B cell (primary cell): ENCODE measurements around the gene PWWP2B. TPM values are rescaled to one million over a fixed set of nuclear protein-coding genes. Genes with fewer than 3 reads are reported as not detected.

Experiments
- ATAC-seq: fragments of 200-7000 bp; cut with Tn5 transposase; one replicate; pipeline ENCODE4 v1.10.0; 2021; ENCODE audit warnings: low read depth, mild to moderate bottlenecking, moderate number of reproducible peaks, moderate library complexity
- CTCF ChIA-PET: fragments of 350-600 bp; sonication (Branson Sonifier 250); formaldehyde crosslinking; loops from one replicate; lab custom pipeline; 2021; ENCODE audit warnings: antibody characterized with exemption, inconsistent platforms; lab: Charles Lee
- POLR2A ChIA-PET: fragments of 350-600 bp; sonication (Branson Sonifier 250); formaldehyde crosslinking; loops from one replicate; lab custom pipeline; 2021; ENCODE audit warnings: antibody characterized with exemption; lab: Charles Lee
- DNase-seq: peaks from one replicate; pipeline ENCODE4 v3.0.0; 2013
- H2AFZ ChIP-seq: 2 replicates; pipeline ENCODE4 v1.6.1; 2012; ENCODE audit warnings: mild to moderate bottlenecking, low read depth, low read length; ENCODE audit not compliant: insufficient read depth, poor library complexity, severe bottlenecking
- H3K27ac ChIP-seq, 2 donors: 1 replicate in 1 of 2; 2 replicates in 1 of 2; pipeline ENCODE4 v1.5.1; 2012 to 2013; ENCODE audit warnings: low read length in 2 of 2, mild to moderate bottlenecking in 2 of 2, moderate library complexity in 1 of 2
- H3K27me3 ChIP-seq, 4 experiments: fragments of 200-600 bp in 1 of 4; sonication (generic) in 1 of 4; replicated peaks in 1 of 4; 1 replicate in 2 of 4; 2 replicates in 2 of 4; pipeline versions ENCODE4 v1.6.1 to v1.7.0; 2013 to 2016; ENCODE audit warnings: low read length in 3 of 4, mild to moderate bottlenecking in 2 of 4, mixed read lengths in 1 of 4, moderate library complexity in 1 of 4; ENCODE audit not compliant: insufficient read depth in 4 of 4, control insufficient read depth in 3 of 4; ENCODE audit errors: control extremely low read depth in 1 of 4
- H3K36me3 ChIP-seq, 2 experiments: replicated peaks in 1 of 2; 1 replicate in 1 of 2; 2 replicates in 1 of 2; pipeline versions ENCODE4 v1.6.1 to v1.7.1; 2013; ENCODE audit warnings: low read length in 1 of 2; ENCODE audit not compliant: insufficient read depth in 2 of 2, control insufficient read depth in 1 of 2; ENCODE audit errors: control extremely low read depth in 1 of 2, extremely low read depth in 1 of 2
- H3K4me1 ChIP-seq, 2 donors: fragments of 200-600 bp in 1 of 2; sonication (generic) in 1 of 2; 1 replicate in 1 of 2; 2 replicates in 1 of 2; pipeline versions ENCODE4 v1.5.1 to v1.6.1; 2013 to 2017; ENCODE audit warnings: low read length in 2 of 2; ENCODE audit not compliant: control insufficient read depth in 2 of 2, insufficient read depth in 2 of 2
- H3K4me2 ChIP-seq: replicated peaks from 2 replicates; pipeline ENCODE3; 2012; ENCODE audit warnings: mild to moderate bottlenecking, low read depth, low read length; ENCODE audit not compliant: poor library complexity, severe bottlenecking
- H3K4me3 ChIP-seq, 5 experiments: fragments of 200-600 bp in 1 of 5; sonication (generic) in 1 of 5; 1 replicate in 3 of 5; 2 replicates in 2 of 5; pipeline versions ENCODE4 v1.5.1 to v1.7.0; 2011 to 2016; ENCODE audit warnings: low read length in 4 of 5, mild to moderate bottlenecking in 4 of 5, low read depth in 2 of 5, control low read depth in 1 of 5, moderate library complexity in 1 of 5; ENCODE audit not compliant: insufficient read depth in 1 of 5; ENCODE audit errors: control extremely low read depth in 1 of 5, extremely low read depth in 1 of 5
- H3K79me2 ChIP-seq: fragments of 200-600 bp; sonication (generic); one replicate; pipeline ENCODE4 v1.6.0; 2016; ENCODE audit warnings: low read length; ENCODE audit not compliant: control insufficient read depth, insufficient read depth
- H3K9ac ChIP-seq: fragments of 200-600 bp; sonication (generic); 2 replicates; pipeline ENCODE4 v1.6.1; 2017; ENCODE audit warnings: mild to moderate bottlenecking, low read length, moderate library complexity
- H3K9me3 ChIP-seq, 3 donors: one replicate each; pipeline versions ENCODE4 v1.6.1 to v1.7.1; 2013; ENCODE audit warnings: low read length in 2 of 3; ENCODE audit not compliant: control insufficient read depth in 2 of 3, insufficient read depth in 1 of 3; ENCODE audit errors: control extremely low read depth in 1 of 3
- H4K20me1 ChIP-seq: 2 replicates; pipeline ENCODE4 v1.6.0; 2012; ENCODE audit warnings: mild to moderate bottlenecking, low read length; ENCODE audit not compliant: insufficient read depth, control insufficient read depth, poor library complexity, severe bottlenecking
- H3K27ac Mint-ChIP-seq: one replicate; pipeline ENCODE4 v1.8.0; 2021; ENCODE audit warnings: mixed read lengths
- H3K27me3 Mint-ChIP-seq: one replicate; pipeline ENCODE4 v1.8.0; 2021; ENCODE audit warnings: mixed read lengths
- H3K4me1 Mint-ChIP-seq: one replicate; pipeline ENCODE4 v1.8.0; 2021; ENCODE audit warnings: mixed read lengths
- H3K4me3 Mint-ChIP-seq: one replicate; pipeline ENCODE4 v1.8.0; 2021; ENCODE audit warnings: mixed read lengths
- H3K9me3 Mint-ChIP-seq: one replicate; pipeline ENCODE4 v1.8.0; 2022; ENCODE audit warnings: mixed read lengths; ENCODE audit not compliant: insufficient read depth
- EZH2 ChIP-seq: IDR thresholded peaks from 2 replicates; pipeline ENCODE4 v1.6.1; 2012; ENCODE audit warnings: borderline replicate concordance, low read depth, mild to moderate bottlenecking, moderate library complexity, low read length; ENCODE audit not compliant: insufficient read depth, poor library complexity, severe bottlenecking
- WGBS: methylation state at CpG from one replicate; pipeline ENCODE4 v1.1.5; 2013; ENCODE audit warnings: missing lambda C conversion rate; ENCODE audit not compliant: insufficient coverage; 5-methylcytosine and 5-hydroxymethylcytosine counted together
- intact Hi-C: fragments of 100-400 bp; cut with micrococcal nuclease; formaldehyde crosslinking; loops from one replicate; pipeline ENCODE4 v1.10.0; 2022
- polyA plus RNA-seq: library from polyadenylated mRNA; depleted of rRNA; stranded (reverse); fragments of >200 nt; gene quantifications from 2 replicates; pipeline ENCODE4 v1.2.3, GENCODE V29; 2012
- total RNA-seq, 2 donors: library from RNA; stranded (reverse); fragments of 120-200 nt in 1 of 2; gene quantifications; 1 replicate in 1 of 2; 2 replicates in 1 of 2; pipeline versions ENCODE4 v1.2.3 to v1.2.4, GENCODE V29; 2013 to 2022
- TF ChIP-seq, protein P1 (sequence below): fragments of 200-600 bp; IDR thresholded peaks from one replicate; pipeline ENCODE4 v1.8.0; 2022; ENCODE audit warnings: antibody characterized with exemption, mild to moderate bottlenecking

The PWWP2B gene
- total and polyA plus RNA-seq, 2 donors (not counting 1 experiment from before 2014, with no cell fraction given), result 13.6 to 34.4 TPM

DNA sequence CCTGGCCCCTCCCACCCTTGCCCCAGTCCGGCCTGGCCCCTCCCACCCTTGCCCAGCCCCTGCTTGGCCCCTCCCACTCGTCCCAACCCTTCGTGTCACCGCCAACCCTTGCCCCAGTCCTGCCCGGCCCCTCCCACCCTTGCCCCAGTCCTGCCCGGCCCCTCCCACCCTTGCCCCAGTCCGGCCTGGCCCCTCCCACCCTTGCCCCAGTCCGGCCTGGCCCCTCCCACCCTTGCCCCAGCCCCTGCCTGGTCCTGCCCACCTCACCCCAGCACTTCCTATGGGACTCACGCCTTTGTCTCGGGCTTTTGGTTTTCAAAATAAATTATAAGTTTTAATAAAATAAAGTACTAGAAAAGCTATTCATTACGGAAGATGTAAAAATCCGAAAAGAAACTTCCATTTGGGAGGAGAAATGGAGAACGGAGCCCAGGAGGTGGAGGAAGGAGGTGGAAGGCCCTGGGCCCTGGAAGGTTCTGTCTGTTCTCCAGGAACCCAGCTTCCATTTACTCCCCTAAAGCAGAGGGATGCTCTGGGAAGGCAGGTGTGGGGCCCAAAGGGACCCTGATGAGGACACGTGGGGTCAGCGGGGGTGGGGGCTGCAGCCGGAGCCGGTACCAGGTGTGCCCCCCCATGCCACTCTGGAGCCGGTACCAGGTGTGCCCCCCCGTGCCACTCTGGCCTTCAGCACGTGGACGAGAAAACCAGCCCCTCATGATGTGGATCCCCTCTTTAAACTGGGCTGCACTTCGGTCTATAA lies 52.2 kb downstream of the PWWP2B start:
- Histone ChIP-seq H3K4me2 (no peak overlapping the region), H3K79me2 (no peaks in the 10 kb centered on the region), H3K4me1 (peaks cover 42 to 62% of the 10 kb centered on the region in 2 donors), H3K27me3 (no peaks in the 10 kb centered on the region), H4K20me1 (no peaks in the 10 kb centered on the region), H3K9ac (no peak overlapping the region), H3K4me3 (no peak overlapping the region), H2AFZ (no peak overlapping the region), H3K9me3 (no peaks in the 10 kb centered on the region), H3K36me3 (no peaks in the 10 kb centered on the region), H3K27ac (peak overlapping the region in 1 of 2 donors; percentile 27)
- WGBS, result 78% methylated on average over 9 of the region's 22 CpGs
- intact Hi-C loops, result no loop called here
- no peak overlapping the region for H3K4me3 Mint-ChIP-seq
- ChIA-PET CTCF (no interaction called here), POLR2A (interaction anchor here (0.6 kb wide), 1 partner anchor 16 kb away, joined by 8 read pairs; no protein-coding TSS in a partner anchor)
- H3K4me1 Mint-ChIP-seq, result peaks cover 57% of the 10 kb centered on the region
- no peak for ATAC-seq
- no peak for TF ChIP-seq EZH2
- TF ChIP-seq, protein P1, sequence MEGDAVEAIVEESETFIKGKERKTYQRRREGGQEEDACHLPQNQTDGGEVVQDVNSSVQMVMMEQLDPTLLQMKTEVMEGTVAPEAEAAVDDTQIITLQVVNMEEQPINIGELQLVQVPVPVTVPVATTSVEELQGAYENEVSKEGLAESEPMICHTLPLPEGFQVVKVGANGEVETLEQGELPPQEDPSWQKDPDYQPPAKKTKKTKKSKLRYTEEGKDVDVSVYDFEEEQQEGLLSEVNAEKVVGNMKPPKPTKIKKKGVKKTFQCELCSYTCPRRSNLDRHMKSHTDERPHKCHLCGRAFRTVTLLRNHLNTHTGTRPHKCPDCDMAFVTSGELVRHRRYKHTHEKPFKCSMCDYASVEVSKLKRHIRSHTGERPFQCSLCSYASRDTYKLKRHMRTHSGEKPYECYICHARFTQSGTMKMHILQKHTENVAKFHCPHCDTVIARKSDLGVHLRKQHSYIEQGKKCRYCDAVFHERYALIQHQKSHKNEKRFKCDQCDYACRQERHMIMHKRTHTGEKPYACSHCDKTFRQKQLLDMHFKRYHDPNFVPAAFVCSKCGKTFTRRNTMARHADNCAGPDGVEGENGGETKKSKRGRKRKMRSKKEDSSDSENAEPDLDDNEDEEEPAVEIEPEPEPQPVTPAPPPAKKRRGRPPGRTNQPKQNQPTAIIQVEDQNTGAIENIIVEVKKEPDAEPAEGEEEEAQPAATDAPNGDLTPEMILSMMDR, result no peak
- no peak for DNase-seq
- H3K27me3 Mint-ChIP-seq, result no peaks in the 10 kb centered on the region
- peak overlapping the region; percentile 59 for H3K27ac Mint-ChIP-seq
- no peaks in the 10 kb centered on the region for H3K9me3 Mint-ChIP-seq

DNA sequence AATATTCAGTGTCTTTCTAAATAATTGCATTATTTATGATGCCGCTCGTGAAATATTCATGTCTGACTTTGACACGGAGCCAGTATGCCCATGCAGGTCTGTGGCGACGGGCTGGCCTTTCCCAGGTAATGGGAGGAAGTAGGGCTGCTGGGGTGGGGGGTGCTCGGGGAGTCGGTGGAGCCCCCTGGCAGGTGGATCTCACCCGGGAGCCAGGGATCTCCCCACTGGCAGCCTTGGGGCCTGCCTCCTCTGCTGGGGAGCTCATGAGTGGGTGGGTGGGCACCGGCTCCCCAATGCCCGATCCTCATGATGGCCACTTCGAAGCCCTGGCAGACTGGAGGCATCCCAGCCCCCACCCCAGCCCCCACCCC lies 52.8 kb downstream of the PWWP2B start:
- H3K4me2 ChIP-seq, result no peak overlapping the region
- TF ChIP-seq, protein P1, result no peak
- no peak for TF ChIP-seq EZH2
- DNase-seq (no peak), ATAC-seq (no peak)
- no peaks in the 10 kb centered on the region for H3K27me3 ChIP-seq
- H3K79me2 ChIP-seq, result no peaks in the 10 kb centered on the region
- intact Hi-C loops, result loop anchor here (5.0 to 10.0 kb wide), 2 partner anchors 143 to 565 kb away; no protein-coding TSS in a partner anchor
- WGBS, result 89% methylated on average over 5 of the region's 11 CpGs
- H3K27me3 Mint-ChIP-seq, result no peaks in the 10 kb centered on the region
- H3K27ac Mint-ChIP-seq, result peak overlapping the region; percentile 59
- no peak overlapping the region for H3K4me3 ChIP-seq
- peaks cover 39 to 58% of the 10 kb centered on the region in 2 donors for H3K4me1 ChIP-seq
- ChIA-PET CTCF (no interaction called here), POLR2A (no interaction called here)
- H3K9ac ChIP-seq, result no peak overlapping the region
- H3K36me3 ChIP-seq, result no peaks in the 10 kb centered on the region
- H4K20me1 ChIP-seq, result no peaks in the 10 kb centered on the region
- no peak overlapping the region for H3K4me3 Mint-ChIP-seq
- H3K9me3 Mint-ChIP-seq, result no peaks in the 10 kb centered on the region
- H3K4me1 Mint-ChIP-seq, result peaks cover 53% of the 10 kb centered on the region
- peak overlapping the region in 1 of 2 donors; percentile 27 for H3K27ac ChIP-seq
- no peaks in the 10 kb centered on the region for H3K9me3 ChIP-seq
- H2AFZ ChIP-seq, result no peak overlapping the region
